Natural killer cell (primary cell): ENCODE measurements around the gene STXBP6. TPM values are rescaled to one million over a fixed set of nuclear protein-coding genes. Genes with fewer than 3 reads are reported as not detected.

Experiments
- ATAC-seq, 3 donors: fragments of 150-1000 bp in 2 of 3; fragments of 200-7000 bp in 1 of 3; cut with Tn5 transposase; 1 replicate in 1 of 3; 2 replicates in 2 of 3; pipeline ENCODE4 v1.10.0; 2021; ENCODE audit warnings: mild to moderate bottlenecking in 2 of 3, moderate library complexity in 2 of 3
- DNase-seq, 2 donors: peaks; one replicate each; pipeline versions ENCODE4 v3.0.0 to v3.0.0-alpha.2; 2013 to 2021; ENCODE audit warnings: mixed read lengths in 1 of 2
- H3K27ac ChIP-seq: one replicate; pipeline ENCODE4 v1.5.1; 2013; ENCODE audit warnings: mild to moderate bottlenecking, low read length
- H3K27me3 ChIP-seq: one replicate; pipeline ENCODE4 v1.6.1; 2013; ENCODE audit warnings: low read length; ENCODE audit not compliant: control insufficient read depth, insufficient read depth
- H3K36me3 ChIP-seq: one replicate; pipeline ENCODE4 v1.6.1; 2013; ENCODE audit warnings: low read length; ENCODE audit not compliant: control insufficient read depth, insufficient read depth
- H3K4me1 ChIP-seq: one replicate; pipeline ENCODE4 v1.6.1; 2013; ENCODE audit warnings: low read length; ENCODE audit not compliant: control insufficient read depth, insufficient read depth
- H3K4me3 ChIP-seq: one replicate; pipeline ENCODE4 v1.5.1; 2013; ENCODE audit warnings: low read length
- H3K9me3 ChIP-seq: one replicate; pipeline ENCODE4 v1.6.1; 2013; ENCODE audit warnings: low read length; ENCODE audit not compliant: control insufficient read depth, insufficient read depth
- H3K27ac Mint-ChIP-seq, 2 donors: one replicate each; pipeline ENCODE4 v1.8.0; 2022; ENCODE audit warnings: mild to moderate bottlenecking in 2 of 2, mixed read lengths in 2 of 2, moderate library complexity in 1 of 2
- H3K27me3 Mint-ChIP-seq, 2 donors: one replicate each; pipeline ENCODE4 v1.8.0; 2022; ENCODE audit warnings: low read depth in 2 of 2, mixed read lengths in 2 of 2
- H3K36me3 Mint-ChIP-seq: one replicate; pipeline ENCODE4 v1.8.0; 2022; ENCODE audit warnings: mixed read lengths
- H3K4me1 Mint-ChIP-seq, 2 donors: one replicate each; pipeline ENCODE4 v1.8.0; 2022; ENCODE audit warnings: mixed read lengths in 2 of 2
- H3K4me3 Mint-ChIP-seq: one replicate; pipeline ENCODE4 v1.8.0; 2022; ENCODE audit warnings: mild to moderate bottlenecking, moderate library complexity, mixed read lengths
- H3K9me3 Mint-ChIP-seq, 2 donors: one replicate each; pipeline ENCODE4 v1.8.0; 2022; ENCODE audit warnings: mixed read lengths in 2 of 2
- CTCF ChIP-seq: fragments of 200-600 bp; IDR thresholded peaks from one replicate; pipeline ENCODE4 v1.8.0; 2022; ENCODE audit warnings: antibody characterized with exemption
- WGBS: methylation state at CpG from one replicate; pipeline ENCODE4 v1.1.7; 2013; ENCODE audit warnings: missing lambda C conversion rate; ENCODE audit not compliant: insufficient coverage; 5-methylcytosine and 5-hydroxymethylcytosine counted together
- intact Hi-C: fragments of 100-400 bp; cut with micrococcal nuclease; formaldehyde crosslinking; loops from one replicate; pipeline ENCODE4 v1.14.2; 2022
- total RNA-seq, 4 donors: library from RNA; stranded (reverse); fragments of 120-200 nt in 1 of 4; gene quantifications; one replicate each; pipeline versions ENCODE4 v1.2.3 to v1.2.4, GENCODE V29; 2013 to 2022

Gene STXBP6
- total RNA-seq, 3 donors from 2014 or later (not counting 1 experiment from before 2014, with no cell fraction given): 0.20 TPM; not detected in 2

- intact Hi-C loops: no loop called here
- H3K36me3 ChIP-seq: no peaks in the 10 kb centered on the region
- DNase-seq: no peak
- TF ChIP-seq CTCF: no peak
- Mint-ChIP-seq H3K4me1 (peaks cover 12 to 17% of the 10 kb centered on the region in 2 donors), H3K4me3 (peak overlapping the region; percentile 51), H3K27ac (peak overlapping the region; percentile 3 to 82), H3K36me3 (no peaks in the 10 kb centered on the region), H3K27me3 (peaks cover 4 to 5% of the 10 kb centered on the region in 2 donors), H3K9me3 (no peaks in the 10 kb centered on the region)
- peaks cover 2% of the 10 kb centered on the region for H3K4me1 ChIP-seq
- 59% methylated on average over 6 of the region's 6 CpGs for WGBS
- no peaks in the 10 kb centered on the region for H3K27me3 ChIP-seq
- no peak overlapping the region for H3K4me3 ChIP-seq
- no peak overlapping the region for H3K27ac ChIP-seq
- ATAC-seq: peak in 2 of 3 donors; percentile 55 to 83
- no peaks in the 10 kb centered on the region for H3K9me3 ChIP-seq
These were observed 251.0 kb downstream of the STXBP6 start for GRCh38 chr14:24798911-24799462.

- Histone ChIP-seq H3K9me3 (no peaks in the 10 kb centered on the region), H3K4me3 (no peak overlapping the region), H3K27ac (no peak overlapping the region), H3K36me3 (no peaks in the 10 kb centered on the region), H3K27me3 (no peaks in the 10 kb centered on the region), H3K4me1 (peaks cover 2% of the 10 kb centered on the region)
- H3K4me3 Mint-ChIP-seq: no peak overlapping the region
- H3K4me1 Mint-ChIP-seq: peaks cover 12 to 17% of the 10 kb centered on the region in 2 donors
- intact Hi-C loops: no loop called here
- TF ChIP-seq CTCF: no peak
- peaks cover 8 to 10% of the 10 kb centered on the region in 2 donors for H3K27me3 Mint-ChIP-seq
- DNase-seq (no peak), ATAC-seq (no peak)
- H3K9me3 Mint-ChIP-seq: no peaks in the 10 kb centered on the region
- no peak overlapping the region for H3K27ac Mint-ChIP-seq
- 87% methylated on average over 5 of the region's 5 CpGs for WGBS
- H3K36me3 Mint-ChIP-seq: no peaks in the 10 kb centered on the region
These were observed 254.5 kb downstream of the STXBP6 start for GRCh38 chr14:24795406-24795805.

- Histone ChIP-seq H3K4me3 (no peak overlapping the region), H3K9me3 (no peaks in the 10 kb centered on the region), H3K27me3 (no peaks in the 10 kb centered on the region), H3K4me1 (peaks cover 2% of the 10 kb centered on the region), H3K27ac (no peak overlapping the region), H3K36me3 (no peaks in the 10 kb centered on the region)
- Mint-ChIP-seq H3K9me3 (no peaks in the 10 kb centered on the region), H3K27ac (no peak overlapping the region), H3K36me3 (no peaks in the 10 kb centered on the region), H3K4me1 (peaks cover 12 to 17% of the 10 kb centered on the region in 2 donors), H3K4me3 (no peak overlapping the region), H3K27me3 (peaks cover 8 to 10% of the 10 kb centered on the region in 2 donors)
- DNase-seq (no peak), ATAC-seq (no peak)
- 66% methylated on average over 10 of the region's 10 CpGs for WGBS
- TF ChIP-seq CTCF: no peak
- intact Hi-C loops: no loop called here
These were observed 255.2 kb downstream of the STXBP6 start for GRCh38 chr14:24794644-24795305.
